ENCODE data around the gene PRM1.

GRCh38 chr16:11330526-11331237 lies 49.6 kb upstream of the PRM1 start:
- TF ChIP-seq CTCF (conservative IDR thresholded peaks at IDR 0.05; ENCODE audit: low read depth, low read length) (no peak), EZH2 (IDR thresholded peaks at IDR 0.05; ENCODE audit: borderline replicate concordance, low read depth, low read length, poor library complexity, severe bottlenecking) (no peak)
